Measurements from ENCODE around the gene AGAP3.
A peak's percentile ranks its signal among the peaks of the same experiment; 100 is the strongest.

AGAP3 gene

DNA sequence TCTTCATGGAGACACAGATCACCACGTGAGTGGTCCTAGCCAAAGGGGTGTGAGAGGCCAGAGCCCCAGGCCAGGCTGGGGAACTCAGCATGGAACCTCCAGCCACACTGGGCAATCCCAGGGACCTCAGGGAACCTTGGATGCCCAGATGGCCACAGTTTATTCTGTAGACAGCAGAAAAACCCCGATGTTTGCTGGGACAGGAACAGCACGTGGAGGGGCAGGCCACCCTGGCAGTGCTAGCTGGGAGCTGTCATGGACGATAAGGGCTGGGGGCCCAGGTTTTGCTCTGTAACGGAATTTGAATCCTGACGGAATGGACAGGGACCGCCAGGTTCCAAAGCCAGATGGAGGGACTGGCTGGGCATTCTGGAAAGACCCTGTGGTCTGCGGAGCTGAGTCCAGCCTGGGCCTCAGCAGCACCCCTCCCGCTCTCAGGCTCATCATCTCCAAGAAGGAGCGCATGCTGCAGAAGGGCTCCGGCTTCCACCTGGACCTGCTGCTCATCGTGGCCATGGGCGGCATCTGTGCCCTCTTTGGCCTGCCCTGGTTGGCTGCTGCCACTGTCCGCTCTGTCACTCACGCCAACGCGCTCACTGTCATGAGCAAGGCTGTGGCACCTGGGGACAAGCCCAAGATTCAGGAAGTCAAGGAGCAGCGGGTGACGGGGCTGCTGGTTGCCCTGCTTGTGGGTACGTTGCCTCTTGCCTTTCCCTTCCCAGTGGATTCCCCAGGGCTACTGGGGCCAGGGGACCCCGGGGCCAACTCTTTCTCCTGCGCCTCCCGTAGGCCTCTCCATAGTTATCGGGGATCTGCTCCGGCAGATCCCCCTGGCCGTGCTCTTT lies 11.2 kb upstream of the AGAP3 start:
- DNase-seq (ENCODE audit: low read depth in 2 of 2): no peak

GRCh38 chr7:151075662-151075971 lies 10.7 kb upstream of the AGAP3 start:
- no peak for DNase-seq (ENCODE audit: low read depth in 2 of 2)

DNA sequence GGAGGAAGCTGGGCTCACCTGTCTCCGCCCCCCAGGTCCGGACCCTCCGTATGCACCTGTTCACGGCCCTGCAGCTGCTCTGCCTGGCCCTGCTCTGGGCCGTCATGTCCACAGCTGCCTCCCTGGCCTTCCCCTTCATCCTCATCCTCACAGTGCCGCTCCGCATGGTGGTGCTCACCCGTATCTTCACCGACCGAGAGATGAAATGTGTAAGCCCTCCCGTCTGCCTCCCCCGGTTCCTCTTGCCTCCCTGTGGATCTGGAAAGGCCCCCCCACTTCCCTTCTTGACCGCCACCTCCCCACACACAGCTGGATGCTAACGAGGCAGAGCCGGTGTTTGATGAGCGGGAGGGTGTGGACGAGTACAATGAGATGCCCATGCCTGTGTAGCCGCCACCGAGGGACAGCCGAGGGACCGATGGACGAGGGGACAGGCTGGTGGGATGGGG lies 10.3 kb upstream of the AGAP3 start:
- no peak for DNase-seq (ENCODE audit: low read depth in 2 of 2)

DNA sequence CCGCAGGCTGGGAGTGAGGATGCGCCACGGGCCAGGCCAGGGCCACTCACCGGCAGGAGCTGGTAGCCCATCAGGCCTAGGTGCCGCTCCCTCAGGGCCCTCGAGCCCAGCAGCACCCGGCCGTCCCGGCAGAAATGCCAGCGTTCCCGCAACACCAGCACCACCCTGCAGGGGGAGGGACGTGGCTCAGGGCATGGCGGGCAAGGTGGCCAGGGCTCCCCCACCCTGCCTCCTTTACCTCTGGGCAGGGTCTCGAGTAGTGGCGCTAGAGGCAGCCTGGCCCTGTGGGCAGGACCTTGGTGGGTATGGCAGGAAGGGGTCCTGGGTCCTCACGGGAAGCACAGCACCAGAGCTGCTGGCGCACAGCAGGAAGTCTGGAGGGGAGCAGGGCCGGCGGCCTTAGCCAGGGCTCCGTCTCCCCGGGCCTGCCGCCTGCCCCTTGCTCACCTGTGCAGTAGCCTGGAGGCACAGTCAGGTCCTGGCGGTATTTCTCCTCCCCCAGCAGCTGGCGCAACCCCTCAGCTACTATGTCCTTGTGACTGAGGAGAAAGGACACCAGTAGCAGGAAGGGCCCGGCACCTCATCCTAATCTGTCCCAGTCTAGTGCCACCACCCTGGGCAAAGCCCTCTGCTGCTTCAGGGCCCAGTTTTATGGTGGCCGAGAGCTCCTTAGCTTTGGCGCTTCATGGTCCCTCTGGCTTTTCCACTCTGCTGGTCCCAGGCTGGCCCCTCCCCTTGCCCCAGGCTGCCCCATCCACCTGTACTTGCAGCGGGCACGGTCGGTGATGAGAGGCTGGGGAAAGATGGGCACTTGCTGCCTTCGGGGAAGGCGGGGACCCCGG lies 9.2 kb upstream of the AGAP3 start:
- DNase-seq (ENCODE audit: low read depth in 2 of 2): no peak

DNA sequence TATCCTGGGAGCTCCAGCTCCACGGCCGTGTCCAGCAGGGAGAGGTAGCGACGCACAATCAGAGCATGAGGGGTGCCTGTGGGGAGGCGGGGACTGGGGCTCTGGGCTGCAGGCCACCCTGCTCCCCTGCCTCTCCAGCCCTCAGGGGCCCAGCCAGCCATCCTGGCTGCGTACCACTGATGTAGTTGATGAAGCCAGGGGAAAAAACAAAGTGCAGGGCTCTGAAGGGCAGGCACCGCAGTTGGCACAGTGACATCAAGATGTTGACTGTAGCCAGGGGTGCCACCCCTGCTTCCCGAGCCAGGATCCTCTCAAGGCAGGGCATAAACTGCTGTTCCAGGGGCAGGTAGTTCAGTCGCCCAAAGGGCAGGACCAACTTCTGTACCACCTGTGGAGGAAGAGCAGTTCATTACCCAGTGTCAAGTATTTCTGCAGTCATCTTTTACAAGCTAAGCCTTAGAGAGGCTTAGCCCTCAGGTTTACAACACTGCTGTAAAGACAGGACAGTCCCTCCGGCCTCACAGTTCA lies 8.5 kb upstream of the AGAP3 start:
- DNase-seq (ENCODE audit: low read depth in 2 of 2): no peak

DNA sequence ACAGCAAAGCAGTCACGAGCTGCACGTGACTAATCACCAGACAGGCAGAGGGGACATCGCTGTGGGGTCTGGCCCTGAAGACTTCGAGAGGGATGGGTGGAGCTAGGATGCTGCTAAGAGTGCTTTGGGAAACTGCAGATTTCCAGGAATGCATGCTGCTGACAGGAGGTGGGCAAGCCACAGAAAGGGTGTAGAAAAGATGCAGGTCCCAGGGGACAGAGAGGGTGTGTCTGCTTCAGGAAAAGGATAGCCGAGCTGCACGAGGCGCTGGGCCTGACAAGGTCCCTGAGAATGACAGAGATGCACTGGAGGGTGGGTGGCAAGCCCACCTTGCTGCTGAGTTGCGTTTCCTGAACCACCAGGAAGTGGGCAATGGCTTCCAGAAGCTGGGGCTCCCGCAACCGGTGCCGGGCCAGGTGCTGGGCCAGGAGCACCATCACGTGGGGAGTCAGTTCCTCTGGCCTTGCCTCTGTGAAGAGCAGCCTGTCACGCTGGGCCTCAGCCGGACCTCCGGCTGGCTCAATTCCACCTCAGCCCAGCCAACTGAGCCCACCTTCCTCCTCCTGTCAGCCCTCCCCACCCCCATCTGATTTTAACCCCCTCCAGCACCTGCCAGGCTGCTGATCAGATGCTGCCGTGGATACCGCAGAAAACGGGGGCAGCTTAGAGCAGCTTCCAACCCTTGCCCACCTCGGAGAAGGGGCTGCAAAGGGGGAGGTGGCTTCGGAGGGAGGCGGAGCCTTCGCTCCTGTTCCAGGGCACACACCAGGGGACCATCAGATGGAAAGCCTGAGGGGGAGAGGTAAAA lies 7.8 kb upstream of the AGAP3 start:
- no peak for DNase-seq (ENCODE audit: low read depth in 2 of 2)

- no peak for DNase-seq (ENCODE audit: low read depth in 2 of 2)
Observed at GRCh38 chr7:151079199-151079910, 6.9 kb upstream of the AGAP3 start.

GRCh38 chr7:151080067-151080521 lies 6.2 kb upstream of the AGAP3 start:
- DNase-seq (ENCODE audit: low read depth in 2 of 2): no peak

- peak; percentile 85 to 87 for DNase-seq (ENCODE audit: low read depth in 2 of 2)
Observed at GRCh38 chr7:151080522-151081169, 5.6 kb upstream of the AGAP3 start, which contains the start of gene FASTK. Gene FASTK, minus strand, starts transcription at chr7:151080809. Its CDS starts 43 bp downstream, at chr7:151080766.

GRCh38 chr7:151081170-151082101 lies 4.8 kb upstream of the AGAP3 start:
- DNase-seq (ENCODE audit: low read depth in 2 of 2): no peak

DNA sequence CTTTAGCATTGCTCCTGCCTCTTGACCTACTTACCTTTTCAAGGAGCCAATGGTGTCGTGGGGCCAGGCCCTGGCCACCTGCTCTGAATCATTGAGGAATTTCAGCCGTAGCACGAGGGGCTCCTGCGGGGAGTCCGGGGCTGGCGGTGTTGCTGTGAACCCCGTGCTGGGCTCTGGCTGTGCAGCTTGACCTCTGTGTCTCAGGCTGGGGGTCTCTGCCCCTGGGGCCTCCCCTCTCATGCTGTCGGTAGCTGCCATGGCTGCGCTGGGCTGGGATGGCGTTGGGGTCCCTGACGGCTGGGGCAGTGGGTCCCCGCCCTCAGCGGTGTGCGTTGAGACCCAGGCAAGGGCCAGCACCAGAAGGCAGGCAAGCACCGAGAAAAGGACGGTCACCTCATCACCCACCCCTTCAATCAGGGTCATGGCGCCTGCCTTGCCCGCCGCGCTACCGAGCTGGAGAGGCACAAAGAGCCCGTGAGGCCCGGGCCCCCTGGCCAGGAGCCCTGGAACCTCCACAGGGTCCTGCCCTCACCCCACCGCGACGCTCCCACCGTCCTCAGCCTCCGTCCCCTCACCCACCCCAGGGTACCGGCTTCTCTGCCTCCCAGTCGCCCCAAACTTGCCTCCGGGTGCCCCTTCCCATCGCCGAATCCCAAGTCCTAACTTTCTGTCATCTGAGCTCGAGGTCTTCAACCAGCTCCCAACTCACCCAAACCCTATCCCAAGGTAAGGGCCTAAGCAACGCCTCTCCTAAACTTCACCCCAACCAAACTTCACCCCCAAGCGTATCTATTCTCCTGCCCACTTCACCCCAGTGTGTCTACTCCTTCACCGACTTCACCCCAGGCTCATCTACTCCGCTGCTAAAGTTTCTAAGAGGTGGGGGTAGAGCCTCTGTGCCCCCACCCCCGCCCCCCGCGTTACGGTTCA lies 3.9 kb upstream of the AGAP3 start:
- DNase-seq (ENCODE audit: low read depth in 2 of 2): no peak

- DNase-seq (ENCODE audit: low read depth in 2 of 2): peak; percentile 73 to 81
Observed at GRCh38 chr7:151083071-151083823, 3.0 kb upstream of the AGAP3 start, which contains the start of gene TMUB1. Gene TMUB1, minus strand, starts transcription at chr7:151083493. Its CDS starts 930 bp downstream, at chr7:151082563.

GRCh38 chr7:151083824-151084160 lies 2.5 kb upstream of the AGAP3 start:
- no peak for DNase-seq (ENCODE audit: low read depth in 2 of 2)

GRCh38 chr7:151085329-151085690 lies 965 bp upstream of the AGAP3 start:
- DNase-seq (ENCODE audit: low read depth in 2 of 2): no peak

DNA sequence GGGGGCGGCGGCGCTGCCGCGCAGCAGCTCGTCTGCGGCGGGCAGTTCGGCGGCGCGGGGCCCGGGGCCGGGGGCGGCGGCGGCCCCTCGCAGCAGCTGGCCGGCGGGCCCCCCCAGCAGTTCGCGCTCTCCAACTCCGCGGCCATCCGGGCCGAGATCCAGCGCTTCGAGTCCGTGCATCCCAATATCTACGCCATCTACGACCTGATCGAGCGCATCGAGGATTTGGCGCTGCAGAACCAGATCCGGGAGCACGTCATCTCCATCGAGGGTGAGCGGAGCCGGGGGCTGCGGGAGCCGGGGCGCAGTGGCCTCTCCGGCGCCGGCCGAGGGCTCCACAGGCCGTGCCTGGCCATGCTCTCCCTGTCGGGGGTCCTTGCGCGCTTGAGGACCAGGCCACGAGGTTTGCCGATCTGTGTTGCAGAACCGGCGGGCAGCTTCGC lies 548 bp downstream of the AGAP3 start:
- no peak for DNase-seq (ENCODE audit: low read depth in 2 of 2)

- no peak for DNase-seq (ENCODE audit: low read depth in 2 of 2)
Observed at GRCh38 chr7:151087245-151088018, 1.2 kb downstream of the AGAP3 start.
